ENCODE results near the gene FCN3.

FCN3 gene

GRCh38 chr1:27343639-27344025 is 31.0 kb downstream of the FCN3 start:
- peak overlapping the region; percentile 50 for H3K4me3 ChIP-seq (ENCODE audit: low read depth, low read length)
- TF ChIP-seq, protein P1, sequence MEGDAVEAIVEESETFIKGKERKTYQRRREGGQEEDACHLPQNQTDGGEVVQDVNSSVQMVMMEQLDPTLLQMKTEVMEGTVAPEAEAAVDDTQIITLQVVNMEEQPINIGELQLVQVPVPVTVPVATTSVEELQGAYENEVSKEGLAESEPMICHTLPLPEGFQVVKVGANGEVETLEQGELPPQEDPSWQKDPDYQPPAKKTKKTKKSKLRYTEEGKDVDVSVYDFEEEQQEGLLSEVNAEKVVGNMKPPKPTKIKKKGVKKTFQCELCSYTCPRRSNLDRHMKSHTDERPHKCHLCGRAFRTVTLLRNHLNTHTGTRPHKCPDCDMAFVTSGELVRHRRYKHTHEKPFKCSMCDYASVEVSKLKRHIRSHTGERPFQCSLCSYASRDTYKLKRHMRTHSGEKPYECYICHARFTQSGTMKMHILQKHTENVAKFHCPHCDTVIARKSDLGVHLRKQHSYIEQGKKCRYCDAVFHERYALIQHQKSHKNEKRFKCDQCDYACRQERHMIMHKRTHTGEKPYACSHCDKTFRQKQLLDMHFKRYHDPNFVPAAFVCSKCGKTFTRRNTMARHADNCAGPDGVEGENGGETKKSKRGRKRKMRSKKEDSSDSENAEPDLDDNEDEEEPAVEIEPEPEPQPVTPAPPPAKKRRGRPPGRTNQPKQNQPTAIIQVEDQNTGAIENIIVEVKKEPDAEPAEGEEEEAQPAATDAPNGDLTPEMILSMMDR (IDR thresholded peaks at IDR 0.05; ENCODE audit: borderline replicate concordance, insufficient read depth, low read depth, low read length) = no peak

DNA sequence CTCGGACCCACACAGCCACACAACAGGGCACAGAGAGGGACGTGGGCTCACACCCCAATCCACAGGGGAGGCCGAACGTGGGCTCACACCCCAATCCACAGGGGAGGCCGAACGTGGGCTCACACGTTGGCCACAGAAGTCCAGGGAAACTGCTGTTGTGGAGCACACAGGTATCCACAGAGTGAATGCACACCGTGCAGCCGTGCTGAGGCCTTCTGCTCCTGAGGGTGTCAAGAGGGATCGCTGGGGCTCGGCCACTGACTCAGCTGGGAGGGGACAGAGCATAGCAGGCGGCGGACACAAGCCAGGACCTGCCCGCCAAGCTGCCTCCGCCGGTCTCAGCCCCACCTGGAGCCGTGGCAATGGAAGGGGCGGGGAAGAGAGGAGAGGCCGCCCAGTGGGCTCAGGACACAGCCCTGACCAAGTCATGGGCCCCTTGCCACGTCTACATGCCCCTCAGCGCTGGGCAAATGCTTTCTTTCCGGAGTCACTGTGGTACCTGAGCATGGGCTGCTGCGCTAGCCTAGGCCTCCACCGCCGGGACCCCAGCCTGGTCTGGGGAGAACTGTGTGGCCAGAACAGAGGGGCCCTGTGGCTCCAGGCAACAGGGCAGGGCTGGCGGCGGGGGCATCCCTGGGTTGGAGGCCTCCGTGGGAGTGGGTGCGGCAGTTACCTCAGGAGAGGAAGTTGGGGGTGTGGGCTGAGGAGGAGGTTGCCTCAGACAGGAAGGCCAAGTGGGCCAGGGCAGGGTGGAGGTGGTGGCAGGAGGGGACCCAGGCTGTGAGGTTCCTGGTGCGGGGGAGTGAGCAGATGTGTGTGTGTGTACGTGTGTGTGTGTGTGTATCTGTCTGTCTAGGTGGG is 31.6 kb downstream of the FCN3 start:
- H3K4me3 ChIP-seq (ENCODE audit: low read depth, low read length) = peak overlapping the region; percentile 50
- TF ChIP-seq, protein P1 (IDR thresholded peaks at IDR 0.05; ENCODE audit: borderline replicate concordance, insufficient read depth, low read depth, low read length) = no peak

DNA sequence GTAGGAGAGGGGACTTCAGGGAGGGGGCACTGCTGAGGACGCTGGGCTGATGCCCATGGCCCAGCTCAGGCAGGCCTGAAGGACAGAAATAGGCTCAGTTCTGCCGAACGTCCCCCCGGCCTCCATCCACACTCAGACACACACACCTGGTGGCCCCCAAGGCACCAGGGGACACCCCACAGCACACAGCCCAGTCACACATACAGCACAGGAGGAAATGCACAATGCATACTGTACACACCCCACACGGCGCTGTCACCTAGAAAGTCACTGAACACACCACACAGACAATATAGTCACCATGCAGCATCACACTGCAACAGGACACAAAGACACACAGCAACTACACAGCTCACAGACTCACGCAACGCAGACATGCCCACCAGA is 32.2 kb downstream of the FCN3 start:
- TF ChIP-seq, protein P1 (IDR thresholded peaks at IDR 0.05; ENCODE audit: borderline replicate concordance, insufficient read depth, low read depth, low read length) = no peak
- peak overlapping the region; percentile 50 for H3K4me3 ChIP-seq (ENCODE audit: low read depth, low read length)

GRCh38 chr1:27341525-27342252 is 32.9 kb downstream of the FCN3 start, which contains the start of gene SYTL1:
Gene SYTL1 (plus strand): TSS chr1:27342022. CDS start chr1:27345335, 3,313 bp downstream.
- TF ChIP-seq, protein P1 (IDR thresholded peaks at IDR 0.05; ENCODE audit: borderline replicate concordance, insufficient read depth, low read depth, low read length) = no peak
- peak within 1 kb of the TSS; percentile 50 for H3K4me3 ChIP-seq (ENCODE audit: low read depth, low read length)

GRCh38 chr1:27339213-27339612 is 35.4 kb downstream of the FCN3 start:
- no peak overlapping the region for H3K4me3 ChIP-seq (ENCODE audit: low read depth, low read length)
- TF ChIP-seq, protein P1 (IDR thresholded peaks at IDR 0.05; ENCODE audit: borderline replicate concordance, insufficient read depth, low read depth, low read length) = no peak

- TF ChIP-seq, protein P1 (IDR thresholded peaks at IDR 0.05; ENCODE audit: borderline replicate concordance, insufficient read depth, low read depth, low read length) = no peak
- H3K4me3 ChIP-seq (ENCODE audit: low read depth, low read length) = no peak overlapping the region
Observed at GRCh38 chr1:27338751-27339150, 35.9 kb downstream of the FCN3 start.

Measured in GM12875 (cell line).